GM21381 (cell line): Measurements from ENCODE around the gene PRKCH.
"Not testable (repeated sequence)": the region's sequence is repeated elsewhere in the genome, so short reads cannot be mapped to it uniquely, and the experiment has no call there.

Experiments used
- ATAC-seq: cut with Tn5 transposase; IDR thresholded peaks from one replicate; pipeline ENCODE4 v1.9.1; 2021; ENCODE audit warnings: mild to moderate bottlenecking, moderate library complexity; ENCODE audit not compliant: unreplicated experiment

Gene PRKCH

DNA sequence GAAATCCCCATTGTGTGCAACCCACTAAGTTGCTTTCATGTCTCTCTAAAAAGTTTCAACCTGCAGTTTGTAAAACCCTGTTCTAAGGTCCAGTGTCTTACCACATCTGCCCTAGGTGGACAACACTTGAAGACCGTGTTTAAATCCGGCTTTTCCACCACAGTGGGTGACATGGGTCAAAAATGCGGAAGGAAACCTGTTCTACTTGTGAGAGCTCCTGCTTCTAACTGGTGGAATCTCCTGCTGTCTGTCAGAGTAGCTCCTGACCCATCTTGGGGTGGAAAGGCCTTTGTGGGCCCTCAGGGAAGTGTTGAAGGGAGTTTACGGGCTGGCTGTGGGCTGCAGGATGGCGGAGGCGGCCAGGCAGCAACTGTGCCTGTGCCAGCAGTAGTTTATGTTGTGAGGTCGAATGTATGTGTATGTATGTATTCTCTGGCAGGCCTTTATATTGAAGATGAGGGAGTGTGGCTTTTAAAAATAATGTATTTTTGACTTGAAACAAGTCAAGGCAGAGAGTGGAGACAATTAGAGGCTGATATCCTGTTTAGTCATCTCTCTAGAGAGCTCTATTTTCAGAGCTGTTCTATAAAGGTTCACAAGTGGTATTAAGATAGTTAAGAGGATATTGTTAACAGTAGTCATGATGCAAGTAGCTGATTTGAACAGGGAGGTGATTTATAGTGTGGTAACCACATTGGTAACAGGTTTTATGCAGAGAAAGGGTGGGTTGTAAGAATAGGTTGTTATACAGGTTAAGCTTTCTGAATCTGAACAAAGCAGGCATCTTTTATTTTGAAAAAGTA lies 67.0 kb downstream of the PRKCH start:
- ATAC-seq, result peak; percentile 64

DNA sequence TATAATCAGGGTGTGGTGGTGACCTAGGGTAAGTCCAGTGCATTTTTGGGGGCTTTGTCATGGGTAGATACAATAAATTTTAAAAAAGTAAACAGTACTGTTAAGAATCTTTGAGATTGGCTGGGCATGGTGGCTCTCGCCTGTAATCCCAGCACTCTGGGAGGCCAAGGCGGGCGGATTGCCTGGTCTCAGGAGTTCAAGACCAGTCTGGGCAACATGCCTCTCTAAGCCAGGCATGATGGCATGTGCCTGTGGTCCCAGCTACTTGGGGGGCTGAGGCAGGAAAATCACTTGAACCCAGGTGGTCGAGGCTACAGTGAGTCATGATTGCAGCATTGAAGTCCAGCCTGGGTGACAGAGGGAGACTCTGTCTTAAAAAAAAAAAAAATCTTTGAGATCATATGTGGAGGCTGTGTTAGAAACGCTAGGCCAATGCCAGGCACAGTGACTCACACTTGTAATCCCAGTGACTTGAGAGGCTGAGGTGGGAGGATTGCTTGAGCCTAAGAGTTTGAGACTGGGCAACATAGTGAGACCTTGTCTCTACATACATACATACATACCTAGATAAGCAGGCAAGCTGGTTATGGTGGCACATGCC lies 67.7 kb downstream of the PRKCH start:
- ATAC-seq, result no peak

DNA sequence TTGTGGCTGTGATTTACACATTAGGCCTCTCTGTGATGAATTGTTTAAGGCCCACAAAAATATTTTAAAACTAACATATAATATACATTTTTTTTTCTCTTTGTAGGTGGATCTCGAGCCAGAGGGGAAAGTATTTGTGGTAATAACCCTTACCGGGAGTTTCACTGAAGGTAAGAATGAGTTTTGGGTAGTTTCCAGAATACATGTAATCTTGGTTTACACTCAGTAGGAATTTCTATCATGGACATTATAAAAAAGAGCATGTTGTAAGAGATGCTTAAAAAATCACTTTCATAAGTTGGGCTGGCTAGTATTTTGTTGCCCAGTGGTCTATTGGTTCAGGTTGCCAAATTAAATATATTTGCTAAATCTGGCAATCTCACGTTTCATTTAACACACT lies 69.7 kb downstream of the PRKCH start:
- no peak for ATAC-seq

DNA sequence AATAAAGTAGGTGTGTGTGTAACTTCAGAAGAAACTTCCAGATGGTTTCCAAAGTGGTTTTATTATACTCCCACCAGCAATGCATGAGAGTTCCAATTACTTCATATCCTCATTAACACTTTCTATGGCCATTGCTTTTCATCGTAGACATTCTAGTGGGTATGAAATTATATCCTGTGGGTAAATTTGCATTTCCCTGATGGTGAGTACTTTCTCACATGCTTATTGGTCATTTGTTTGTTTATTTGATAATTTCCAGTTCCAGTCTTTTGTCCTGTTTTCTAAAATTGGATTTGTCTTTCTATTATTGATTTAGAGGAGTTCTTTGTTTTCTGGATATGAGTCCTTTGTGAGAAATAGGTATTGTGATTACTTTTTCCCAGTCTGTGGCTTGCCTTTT lies 70.9 kb downstream of the PRKCH start:
- ATAC-seq, result no peak

DNA sequence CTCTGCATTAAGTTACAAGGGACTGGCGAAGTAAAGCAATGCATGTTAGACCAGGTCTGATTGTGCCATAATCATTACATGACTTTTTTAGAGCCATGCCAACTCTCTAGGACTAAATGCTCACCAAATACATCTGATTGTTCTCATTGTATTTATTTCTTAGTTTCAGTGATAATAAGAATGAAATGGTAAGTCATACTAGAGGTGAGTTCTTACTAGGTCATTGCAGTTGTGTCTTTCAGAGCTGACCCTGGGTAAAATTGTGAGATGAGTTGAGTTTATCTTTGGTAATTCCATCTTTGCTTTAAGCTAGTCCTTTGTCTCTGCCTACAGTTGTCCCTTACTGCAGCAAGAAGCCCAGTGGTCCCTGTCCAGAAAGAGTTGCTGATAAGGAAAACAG lies 73.2 kb downstream of the PRKCH start:
- ATAC-seq, result no peak

DNA sequence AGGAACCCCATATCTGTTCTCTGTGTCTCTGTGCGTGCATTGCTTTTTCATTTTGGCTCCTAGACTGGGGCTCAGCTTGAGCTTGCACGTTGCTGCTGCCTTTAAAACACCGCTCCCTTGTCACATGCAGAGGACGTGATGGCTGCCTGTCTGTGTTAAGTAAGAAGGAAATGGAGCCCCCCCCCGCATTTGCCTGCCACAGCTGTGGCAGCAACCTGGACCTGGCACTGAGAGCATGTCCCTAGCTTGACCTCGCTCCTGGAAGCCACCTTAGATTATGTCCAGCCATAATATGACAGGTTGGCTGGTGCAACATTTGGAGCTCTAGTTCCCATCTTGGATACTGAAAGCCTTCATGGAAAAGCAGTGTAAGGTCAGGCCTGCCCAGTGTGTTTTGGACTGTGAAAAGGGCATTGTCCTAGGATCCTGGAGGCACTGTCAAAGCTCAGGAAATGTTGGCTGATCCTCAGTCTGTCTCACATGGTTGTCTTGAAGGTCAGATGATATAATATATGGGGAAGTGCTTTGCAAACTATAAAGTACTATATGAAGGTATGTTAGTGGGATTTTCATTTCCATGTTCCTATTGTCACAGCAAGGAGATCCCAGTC lies 73.8 kb downstream of the PRKCH start:
- no peak for ATAC-seq

DNA sequence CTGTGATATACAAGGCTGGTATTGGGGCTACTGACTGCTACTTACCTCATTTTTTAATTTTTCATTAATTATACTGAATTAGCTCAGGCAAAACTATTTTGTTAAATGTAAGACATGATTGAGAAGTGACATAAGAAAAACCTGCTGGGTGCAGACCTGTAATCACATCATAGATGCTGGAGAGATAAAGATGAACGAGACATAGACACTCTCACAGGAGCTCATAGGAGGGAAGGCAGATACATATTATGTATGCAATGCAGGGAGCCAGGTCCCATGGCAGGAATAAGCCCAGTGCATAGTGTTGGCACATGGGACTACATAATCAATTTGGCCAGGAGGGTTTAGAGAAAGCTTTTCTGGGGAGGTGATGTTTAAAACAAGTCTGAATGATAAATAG lies 74.9 kb downstream of the PRKCH start:
- no peak for ATAC-seq

DNA sequence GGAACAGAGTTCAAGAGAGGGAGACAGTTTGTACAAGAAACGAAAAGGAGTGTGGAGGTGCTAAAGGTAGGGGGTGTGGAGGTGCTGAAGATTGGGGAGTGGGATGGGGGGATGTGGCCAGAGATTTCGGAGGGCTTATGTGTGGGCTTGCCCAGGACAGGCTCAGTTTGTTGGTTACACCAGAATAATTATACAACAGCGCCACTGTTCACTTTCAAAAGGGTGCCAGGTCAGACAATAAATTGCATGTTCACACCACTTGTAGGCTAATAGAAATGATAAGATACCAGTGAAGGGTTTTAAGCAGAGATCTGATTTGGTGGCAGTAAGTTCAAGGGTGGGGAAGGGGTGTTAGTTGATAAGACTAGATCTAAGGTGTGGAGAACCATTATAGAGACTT lies 75.3 kb downstream of the PRKCH start:
- no peak for ATAC-seq

DNA sequence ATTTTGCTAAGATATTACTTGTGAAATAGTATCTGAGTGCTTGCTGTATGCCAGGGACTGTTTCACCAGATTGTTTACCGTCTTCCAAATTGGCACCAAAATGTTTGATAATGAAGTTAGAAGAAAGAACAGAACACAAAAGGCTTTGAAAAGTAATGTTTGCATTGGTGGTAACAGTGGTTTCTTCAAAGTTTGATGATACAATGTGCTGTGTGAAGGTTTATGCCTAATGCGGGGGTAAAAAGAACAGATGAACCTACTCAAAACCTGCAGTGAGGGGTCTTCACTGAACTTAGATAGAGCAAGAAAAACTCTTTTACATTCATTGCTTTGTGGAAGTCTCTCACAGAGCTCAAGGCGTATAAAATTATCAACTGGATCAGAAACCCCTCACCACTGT lies 76.2 kb downstream of the PRKCH start:
- ATAC-seq, result no peak

DNA sequence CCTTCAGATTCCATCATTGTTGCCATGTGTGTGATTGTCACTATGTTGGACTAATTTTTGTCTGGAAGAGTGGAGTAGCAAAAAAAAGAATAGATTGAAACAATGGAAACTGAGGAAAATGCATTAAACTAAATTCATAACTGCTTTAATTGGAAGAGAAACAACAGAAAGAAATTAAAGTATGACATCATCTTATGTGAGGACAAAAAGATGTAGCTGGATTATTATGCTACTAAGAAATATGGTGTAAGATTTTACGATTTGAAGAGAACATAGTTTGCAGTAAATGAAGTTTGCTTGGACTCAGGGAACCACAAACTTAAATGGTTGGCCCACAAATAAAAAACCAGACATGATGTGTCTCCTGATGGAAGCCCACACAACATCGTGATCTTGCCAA lies 76.8 kb downstream of the PRKCH start:
- ATAC-seq, result no peak

DNA sequence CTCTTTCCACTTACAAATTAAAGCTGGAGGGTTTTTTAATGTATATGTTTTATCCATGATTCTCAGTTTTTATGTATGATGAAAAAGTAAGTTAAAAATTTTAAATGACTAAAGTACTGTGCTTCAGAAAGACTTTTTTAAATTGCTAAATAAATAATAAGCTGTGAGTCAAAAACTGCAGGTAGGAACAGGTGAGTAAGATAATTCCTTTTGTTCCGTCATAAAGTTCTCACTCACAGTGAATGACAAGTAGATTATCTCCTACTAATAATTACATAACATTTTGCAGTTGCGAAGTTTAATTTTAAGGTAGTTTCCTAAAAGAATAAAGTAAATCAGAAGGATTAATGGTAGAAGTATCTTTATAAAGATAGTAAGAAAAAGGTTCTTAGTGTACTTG lies 78.0 kb downstream of the PRKCH start:
- ATAC-seq, result no peak

DNA sequence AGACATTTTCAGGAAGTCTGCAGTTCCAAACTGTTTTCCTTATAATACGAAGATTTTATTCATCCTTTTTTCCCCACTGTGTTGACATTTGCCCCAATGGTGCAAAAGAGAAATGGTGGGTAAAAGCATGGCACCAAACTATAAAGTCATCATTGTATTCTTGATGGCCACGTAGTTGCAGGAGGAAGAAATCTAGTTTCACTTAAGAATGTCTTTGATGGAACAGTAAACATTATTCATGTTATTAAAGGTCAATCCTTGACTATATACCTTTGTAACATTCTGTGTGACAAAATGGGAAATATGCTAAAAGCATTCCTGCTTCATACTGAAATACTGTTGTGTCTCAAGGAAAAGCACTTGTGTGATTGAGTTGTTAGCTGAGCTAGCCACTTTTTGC lies 80.1 kb downstream of the PRKCH start:
- no peak for ATAC-seq

DNA sequence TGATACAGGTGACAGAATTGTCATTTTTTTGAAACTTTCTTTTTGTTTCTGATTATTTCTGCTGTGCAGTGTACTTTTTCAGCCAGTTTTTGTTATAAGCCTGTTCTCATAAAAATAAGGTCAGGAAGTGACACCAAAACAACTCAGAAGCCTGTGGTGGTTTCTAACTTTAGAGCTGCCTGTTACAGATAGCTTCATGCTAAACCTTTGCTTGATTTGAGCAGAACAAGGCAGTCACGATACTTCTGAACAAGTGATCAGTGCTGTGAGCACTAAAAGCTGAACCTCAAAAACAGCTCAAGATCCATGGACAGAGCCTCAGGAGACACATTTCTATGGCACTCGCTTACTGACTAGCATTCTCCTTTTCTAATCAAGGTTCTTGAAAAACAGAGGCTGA lies 82.0 kb downstream of the PRKCH start:
- no peak for ATAC-seq

DNA sequence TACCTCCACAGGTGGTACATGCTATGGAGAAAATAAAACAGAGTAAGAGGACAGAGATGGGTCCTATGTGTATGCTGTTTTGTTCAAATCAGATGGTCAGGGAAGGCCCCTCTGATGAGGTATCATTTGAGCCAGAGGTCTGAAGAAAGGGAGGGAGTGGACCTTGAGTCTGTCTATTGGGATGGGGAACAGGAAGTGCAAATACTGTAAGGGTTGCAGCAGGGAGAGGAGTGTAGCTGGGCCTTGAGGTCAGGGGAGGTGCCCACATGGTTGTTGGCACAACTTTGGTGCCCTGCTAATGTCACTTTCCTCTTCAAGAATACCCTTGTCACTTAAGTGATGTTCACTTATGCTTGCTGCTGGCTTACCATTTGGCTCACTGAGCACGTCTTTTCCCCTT lies 83.3 kb downstream of the PRKCH start:
- no peak for ATAC-seq

DNA sequence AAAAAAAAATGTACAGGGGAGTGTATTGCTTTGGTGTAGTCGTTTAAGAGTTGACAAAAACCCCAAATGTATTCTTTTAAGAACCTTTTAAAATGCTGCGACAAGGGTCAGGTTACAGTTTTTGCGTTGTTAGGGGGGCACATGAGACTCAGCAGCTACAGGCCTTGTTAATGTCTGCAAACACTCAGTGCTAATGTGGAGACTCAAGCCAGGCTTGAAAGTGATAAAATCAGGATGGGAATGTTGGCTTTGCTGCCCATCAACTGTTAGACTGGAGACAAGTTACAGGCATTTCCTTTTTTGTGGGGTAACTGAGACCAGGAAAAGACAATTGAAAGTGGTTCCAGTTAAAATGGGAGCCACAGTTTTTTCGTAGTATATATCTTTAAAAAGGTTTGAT lies 84.8 kb downstream of the PRKCH start:
- no peak for ATAC-seq

DNA sequence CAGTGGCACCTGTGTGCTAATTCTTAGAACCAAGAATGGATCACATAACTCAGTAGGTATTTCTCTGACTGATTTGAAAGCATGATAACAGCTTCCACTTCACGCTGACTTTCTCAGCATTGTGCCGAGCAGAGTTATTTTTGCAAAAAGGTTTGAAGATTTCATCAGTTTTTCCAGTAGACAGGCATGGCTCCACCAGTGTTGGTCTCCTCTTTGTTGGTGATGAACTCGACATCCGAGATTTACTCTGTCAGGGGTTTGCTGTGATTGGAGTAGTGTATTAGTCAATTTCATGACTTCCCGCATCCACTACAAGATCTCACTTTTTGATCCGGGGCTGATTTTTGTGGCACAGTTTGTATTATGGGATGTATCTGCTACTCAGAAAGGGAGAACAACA lies 85.3 kb downstream of the PRKCH start:
- no peak for ATAC-seq

DNA sequence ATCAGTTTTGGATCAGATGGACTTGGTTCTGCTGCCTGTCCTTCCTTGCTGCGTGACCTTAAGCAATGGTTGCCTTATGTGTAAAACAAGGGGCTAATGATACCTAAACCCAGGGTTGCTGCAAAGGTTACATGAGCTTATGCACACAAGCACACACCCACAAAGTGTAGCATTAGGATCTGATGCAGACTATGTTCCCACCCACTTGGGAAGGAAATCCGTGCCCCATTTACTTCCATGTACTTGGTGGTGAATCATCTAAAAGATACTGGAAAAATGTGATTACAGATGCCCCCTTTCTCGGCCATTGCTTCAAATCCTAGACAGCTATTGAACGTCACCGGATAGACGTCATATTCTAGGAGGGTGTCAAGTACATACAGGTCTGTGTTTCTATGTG lies 87.1 kb downstream of the PRKCH start:
- ATAC-seq, result no peak

DNA sequence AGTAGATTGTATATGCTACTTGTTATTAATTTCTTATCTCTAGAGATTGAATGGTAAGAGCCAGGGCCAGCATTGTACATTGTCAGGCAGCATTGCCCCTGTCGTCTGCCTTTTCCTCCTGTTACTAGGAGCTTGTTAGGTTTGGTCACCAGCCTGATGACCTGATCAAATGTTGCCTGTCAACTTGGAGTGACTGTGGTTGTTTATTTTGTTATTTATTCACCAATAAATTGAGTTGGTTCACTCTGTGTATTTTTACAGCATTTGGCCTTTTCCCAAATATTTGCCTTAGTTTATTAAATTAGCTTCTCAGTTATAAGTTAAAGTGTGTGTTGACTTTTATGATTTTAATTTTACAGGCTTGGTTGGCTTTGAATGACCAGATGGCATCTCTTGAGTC lies 88.4 kb downstream of the PRKCH start:
- no peak for ATAC-seq

DNA sequence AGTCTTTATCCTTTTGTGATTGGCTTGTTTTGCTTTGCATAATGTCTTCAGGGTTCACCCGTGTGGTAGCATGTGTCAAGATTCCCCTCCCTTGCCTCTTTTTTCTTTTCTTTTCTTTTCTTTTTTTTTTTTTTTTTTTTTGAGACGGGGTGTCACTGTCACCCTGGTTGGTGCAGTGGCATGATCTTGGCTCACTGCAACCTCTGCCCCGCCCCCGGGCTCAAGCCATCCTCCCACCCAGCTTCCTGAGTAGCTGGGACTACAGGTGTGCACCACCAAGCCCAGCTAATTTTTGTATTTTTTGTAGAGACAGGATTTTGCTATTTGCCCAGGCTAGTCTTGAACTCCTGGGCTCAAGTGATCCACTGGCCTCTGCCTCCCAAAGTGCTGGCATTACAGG lies 94.6 kb downstream of the PRKCH start:
- ATAC-seq, result not testable (repeated sequence)

DNA sequence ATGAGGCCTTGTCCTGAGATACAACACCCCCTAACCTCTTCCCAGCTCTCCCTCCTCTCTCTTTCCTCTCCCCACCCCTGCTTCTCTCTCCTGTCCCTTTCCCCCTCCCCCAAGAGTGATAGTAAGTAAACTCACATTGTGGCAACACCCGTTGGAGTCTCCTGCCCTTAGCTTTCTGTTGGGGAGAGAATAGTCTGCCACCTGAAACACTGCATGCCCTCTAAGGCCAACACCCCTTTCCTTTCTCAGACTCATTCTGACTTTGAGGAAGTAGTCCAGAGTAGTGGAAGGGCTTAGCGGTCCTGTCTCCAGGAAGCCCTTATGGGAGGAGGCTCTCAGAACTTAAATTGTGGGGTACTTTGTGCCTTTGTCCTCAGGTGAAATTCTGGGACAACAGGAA lies 95.2 kb downstream of the PRKCH start:
- no peak for ATAC-seq

DNA sequence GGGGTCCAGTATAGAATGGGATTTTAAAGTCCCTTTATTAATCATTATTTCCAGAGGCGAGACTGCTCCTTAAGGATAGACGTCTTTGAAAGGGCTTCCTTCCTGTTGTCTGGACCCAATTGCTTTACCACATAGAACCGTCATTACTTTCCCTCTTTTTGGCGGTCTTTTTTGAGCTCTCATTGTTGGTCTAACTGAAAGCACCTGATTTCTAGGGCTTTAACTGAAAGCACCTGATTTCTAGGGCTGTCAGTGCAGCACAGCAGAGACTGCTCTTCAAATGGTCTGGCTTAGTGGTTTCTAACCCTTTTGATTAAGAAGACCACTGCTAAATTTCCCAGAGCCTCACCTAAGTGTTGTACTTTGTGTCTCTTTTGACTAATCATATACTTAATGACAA lies 95.8 kb downstream of the PRKCH start:
- no peak for ATAC-seq

DNA sequence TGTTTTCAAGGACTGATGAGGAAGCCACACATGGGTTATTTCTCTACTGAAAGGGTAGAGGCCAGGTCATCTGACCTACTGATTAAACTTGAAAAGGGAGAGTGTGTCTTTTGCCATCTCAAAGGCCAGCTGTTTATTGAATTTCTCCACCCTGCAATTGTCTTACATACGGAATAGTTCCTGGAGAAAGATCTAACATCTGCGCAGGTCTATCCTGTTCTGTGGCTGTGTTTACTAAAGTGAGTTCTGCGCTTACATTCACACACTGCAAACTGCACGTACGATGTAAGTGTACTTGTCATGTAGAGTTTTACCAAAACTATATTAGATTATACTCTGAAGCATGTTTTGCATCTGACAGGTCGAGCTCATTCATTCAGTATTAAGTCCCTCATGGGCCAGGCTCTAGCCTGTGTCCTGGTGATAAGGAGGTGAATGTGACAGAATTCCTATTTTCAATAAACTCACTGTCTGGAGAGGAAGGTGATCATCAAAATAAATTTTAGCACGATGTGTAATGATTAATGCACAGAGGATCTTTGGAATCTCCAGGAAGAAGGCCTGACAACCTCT lies 96.6 kb downstream of the PRKCH start:
- ATAC-seq, result no peak
